Right renal pelvis (tissue), 4 donors: ENCODE results near the gene LCE1A. TPM values are rescaled to one million over a fixed set of nuclear protein-coding genes. Genes with fewer than 3 reads are reported as not detected.

ENCODE experiments used
- DNase-seq, 4 donors: peaks; one replicate each; pipeline ENCODE4 v3.0.0-alpha.2; 2013; ENCODE audit warnings: low read depth in 4 of 4, low spot score in 3 of 4, missing footprints in 1 of 4
- polyA plus RNA-seq, 4 donors: library from polyadenylated mRNA; unstranded; fragments of 120-200 nt; gene quantifications; one replicate each; pipeline ENCODE4 v1.2.1, GENCODE V29; 2013; ENCODE audit not compliant: insufficient read length in 4 of 4

The LCE1A gene
- polyA plus RNA-seq, 4 donors: not detected

DNA sequence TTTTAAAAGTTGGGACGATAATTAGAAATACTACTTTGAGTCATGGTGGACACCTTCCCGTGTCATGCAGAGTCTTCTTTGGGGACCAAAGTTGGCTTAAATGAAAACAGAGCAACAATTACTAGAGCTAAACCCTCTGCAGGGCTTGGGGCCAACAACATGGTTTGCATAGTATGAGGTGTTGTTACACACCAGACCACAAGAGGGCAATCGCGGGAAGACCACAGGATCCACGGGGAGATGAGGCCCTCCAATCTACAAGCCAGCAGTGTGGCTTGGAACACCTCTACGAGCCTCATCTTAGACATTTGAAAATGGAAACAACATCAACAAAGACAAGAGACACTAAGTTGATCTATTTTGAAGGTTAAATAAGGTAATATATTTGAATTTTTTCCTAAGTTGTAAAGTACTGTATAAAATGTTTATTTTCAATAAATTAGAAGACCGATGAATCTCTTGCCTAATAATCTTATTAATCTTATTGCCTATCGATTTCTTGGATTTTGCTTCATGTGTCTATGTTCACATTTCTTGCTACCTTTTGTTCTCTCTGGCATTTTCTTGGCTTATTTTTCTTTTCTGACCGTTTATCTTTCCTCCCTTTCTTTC is 42.6 kb downstream of the LCE1A start:
- DNase-seq: peak; percentile 35 to 48 (median 42)

DNA sequence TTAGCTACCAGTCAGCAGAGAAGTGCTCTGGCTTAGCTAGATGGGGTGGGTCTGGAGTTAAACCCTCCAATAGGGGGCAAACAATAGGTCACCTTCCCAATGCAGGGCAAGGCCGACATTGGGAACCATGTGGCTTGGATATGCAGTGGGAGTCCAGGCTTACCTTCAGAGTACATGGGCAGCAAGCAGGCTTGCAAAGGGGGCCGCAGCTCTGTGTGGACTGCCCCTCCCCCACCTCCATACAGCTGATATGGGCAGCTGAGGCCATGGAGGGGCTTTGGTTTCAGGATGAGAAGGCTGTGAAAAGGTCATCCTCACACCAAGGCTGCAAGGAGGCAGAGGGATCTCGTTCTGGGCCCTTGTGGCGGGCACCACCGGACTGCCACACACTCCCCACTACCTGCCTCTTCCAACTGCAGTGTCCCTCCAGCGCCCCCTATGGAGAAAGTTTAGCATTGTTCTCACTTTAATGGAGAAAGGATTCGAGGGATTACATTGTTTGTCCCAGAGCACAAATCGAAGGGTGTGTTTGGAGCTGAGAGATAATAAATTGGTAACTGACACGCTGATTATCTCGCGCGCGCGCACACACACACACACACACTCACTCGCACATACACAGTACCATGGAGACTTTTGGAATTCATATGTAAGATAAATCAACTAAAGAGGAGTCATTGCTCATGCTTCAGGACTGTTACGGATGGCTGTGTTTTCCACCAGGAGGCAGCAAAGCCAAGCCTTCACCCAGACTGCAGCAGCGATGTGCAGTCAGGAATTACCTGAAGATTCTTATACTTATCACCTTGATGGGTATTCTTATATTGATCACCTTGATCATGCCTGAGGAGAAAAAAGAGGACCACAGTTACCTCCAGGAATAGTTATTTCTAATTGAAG is 43.8 kb downstream of the LCE1A start:
- peak in 2 of 4 donors; percentile 4 to 7 for DNase-seq

DNA sequence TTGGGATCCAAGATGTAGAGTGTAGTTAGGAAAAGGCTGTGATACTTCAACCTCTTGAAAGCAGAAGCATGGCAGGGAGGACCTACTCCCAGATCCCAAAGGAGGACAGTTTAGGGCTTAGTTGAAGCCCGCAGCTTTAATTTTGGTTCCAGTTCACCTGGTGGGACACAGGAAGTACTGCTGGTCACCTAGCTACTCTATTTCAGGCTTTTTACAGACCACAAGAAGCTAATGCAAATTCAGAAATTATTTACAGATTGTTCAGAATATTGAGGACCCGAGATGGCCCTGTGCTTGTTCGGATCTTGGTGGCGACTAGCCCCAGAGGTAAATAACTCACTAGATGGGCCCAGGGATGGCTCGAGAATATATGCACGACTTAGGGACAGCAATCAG is 44.5 kb downstream of the LCE1A start:
- no peak for DNase-seq

DNA sequence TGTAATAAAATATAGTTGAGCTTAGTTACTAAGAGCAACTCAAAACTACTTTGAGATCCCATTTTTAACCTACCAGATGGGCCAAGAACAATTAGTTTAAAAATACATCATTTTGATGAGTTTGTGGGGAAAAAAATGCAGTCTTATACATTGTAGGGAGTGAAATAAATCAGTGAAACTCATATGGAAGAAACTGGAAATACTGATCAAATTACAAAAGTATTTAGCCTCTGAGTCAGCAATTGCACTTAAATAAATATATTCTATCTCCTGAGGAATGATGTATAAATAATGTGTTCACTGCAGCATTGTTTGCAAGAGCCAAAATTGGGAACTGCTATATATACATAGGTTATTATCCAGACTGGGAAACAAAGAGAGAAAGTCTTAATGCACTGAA is 46.2 kb downstream of the LCE1A start:
- no peak for DNase-seq

DNA sequence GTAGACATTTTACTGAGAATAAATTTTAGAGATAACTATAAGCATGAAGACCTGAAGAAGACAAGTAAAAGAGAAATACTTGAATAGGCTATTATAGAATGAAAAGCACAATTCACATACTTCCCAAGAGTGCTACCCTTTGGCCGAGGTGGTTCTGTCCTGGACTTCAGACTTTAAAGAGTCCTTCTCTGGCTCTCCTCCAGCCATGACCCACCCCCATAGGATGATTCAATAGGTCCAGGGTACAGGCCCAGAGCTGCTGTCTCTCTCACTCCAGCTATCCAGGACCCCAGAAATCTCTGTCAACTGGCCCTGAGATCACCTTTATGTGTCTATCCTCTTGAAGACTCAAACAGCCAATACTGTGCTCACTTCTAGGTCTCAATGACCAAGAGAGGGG is 49.6 kb downstream of the LCE1A start:
- DNase-seq: no peak

Other genes starting within 250 kb of the LCE1A start
- gene LCE3D, start 247.0 kb upstream of the LCE1A start, polyA plus RNA-seq: not detected
- not detected for gene LCE3C, start 227.2 kb upstream of the LCE1A start, polyA plus RNA-seq
- gene LCE3B, start 213.7 kb upstream of the LCE1A start, polyA plus RNA-seq: not detected
- not detected for gene LCE3A, start 204.4 kb upstream of the LCE1A start, polyA plus RNA-seq
- gene LCE2D, start 164.1 kb upstream of the LCE1A start, polyA plus RNA-seq: not detected
- not detected for gene LCE2C, start 152.2 kb upstream of the LCE1A start, polyA plus RNA-seq
- not detected for gene LCE2B, start 141.3 kb upstream of the LCE1A start, polyA plus RNA-seq
- not detected for gene LCE2A, start 129.1 kb upstream of the LCE1A start, polyA plus RNA-seq
- gene LCE4A, start 119.3 kb upstream of the LCE1A start, polyA plus RNA-seq: not detected
- gene KPRP, start 69.4 kb upstream of the LCE1A start, polyA plus RNA-seq: not detected
- not detected for gene LCE1F, start 52.3 kb upstream of the LCE1A start, polyA plus RNA-seq
- not detected for gene LCE1E, start 41.2 kb upstream of the LCE1A start, polyA plus RNA-seq
- not detected for gene LCE1D, start 30.8 kb upstream of the LCE1A start, polyA plus RNA-seq
- gene LCE1C, start 20.8 kb upstream of the LCE1A start, polyA plus RNA-seq: not detected
- not detected for gene LCE1B, start 15.5 kb upstream of the LCE1A start, polyA plus RNA-seq
- not detected for gene LCE6A, start 15.4 kb downstream of the LCE1A start, polyA plus RNA-seq
- not detected for gene LCE7A, start 32.5 kb downstream of the LCE1A start, polyA plus RNA-seq
- gene SMCP, start 50.8 kb downstream of the LCE1A start, polyA plus RNA-seq: not detected
- under 1 TPM in 3 of 4 donors, not detected in 1; 0.24 to 0.67 (median 0.55) TPM for gene IVL, start 81.1 kb downstream of the LCE1A start, polyA plus RNA-seq
- not detected for gene SPRR5, start 119.7 kb downstream of the LCE1A start, polyA plus RNA-seq
- not detected for gene SPRR4, start 143.2 kb downstream of the LCE1A start, polyA plus RNA-seq
- gene SPRR1A, start 156.6 kb downstream of the LCE1A start, polyA plus RNA-seq: under 1 TPM in 1 of 4 donors, not detected in 3; 0.21 TPM
- gene SPRR3, start 174.3 kb downstream of the LCE1A start, polyA plus RNA-seq: under 1 TPM in 2 of 4 donors, not detected in 2; 0.18 to 0.49 TPM
- not detected for gene SPRR1B, start 203.7 kb downstream of the LCE1A start, polyA plus RNA-seq
- not detected for gene SPRR2D, start 213.6 kb downstream of the LCE1A start, polyA plus RNA-seq
- gene SPRR2A, start 230.0 kb downstream of the LCE1A start, polyA plus RNA-seq: under 1 TPM in 1 of 4 donors, not detected in 3; 0.09 TPM
- gene SPRR2B, start 244.1 kb downstream of the LCE1A start, polyA plus RNA-seq: under 1 TPM in 1 of 4 donors, not detected in 3; 0.17 TPM